AG09319 (cell line): ENCODE measurements around the gene SAFB.
"Not testable (repeated sequence)": the region's sequence is repeated elsewhere in the genome, so short reads cannot be mapped to it uniquely, and the experiment has no call there.

Experiments used
- DNase-seq: peaks from one replicate; pipeline ENCODE4 v3.0.0-alpha.2; 2010; ENCODE audit warnings: low read depth; ENCODE audit errors: extremely low read depth
- CTCF ChIP-seq: IDR thresholded peaks from 2 replicates; pipeline ENCODE4 v1.5.1; 2011; ENCODE audit warnings: low read depth, mild to moderate bottlenecking, inconsistent platforms, low read length, moderate library complexity

SAFB gene

GRCh38 chr19:5595129-5595528 is 27.8 kb upstream of the SAFB start:
- no peak for TF ChIP-seq CTCF
- no peak for DNase-seq

DNA sequence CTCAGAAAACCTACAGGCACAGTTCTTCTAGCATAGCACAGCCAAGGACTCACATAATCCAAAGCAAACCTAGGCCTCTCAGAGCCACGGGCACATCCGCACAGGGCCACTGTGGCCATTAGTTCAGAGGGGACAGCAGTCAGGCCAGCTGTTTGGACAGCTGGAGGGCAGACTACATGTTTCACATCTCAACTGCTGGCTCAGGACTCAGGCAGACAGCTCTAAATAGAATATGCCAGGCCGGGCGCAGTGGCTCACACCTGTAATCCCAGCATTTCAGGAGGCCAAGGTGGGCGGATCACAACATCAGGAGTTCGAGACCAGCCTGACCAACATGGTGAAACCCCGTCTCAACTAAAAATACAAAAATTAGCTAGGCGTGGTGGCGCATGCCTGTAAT is 27.1 kb upstream of the SAFB start:
- DNase-seq, result no peak
- no peak for TF ChIP-seq CTCF

GRCh38 chr19:5600797-5601196 is 22.1 kb upstream of the SAFB start:
- DNase-seq, result no peak
- no peak for TF ChIP-seq CTCF

DNA sequence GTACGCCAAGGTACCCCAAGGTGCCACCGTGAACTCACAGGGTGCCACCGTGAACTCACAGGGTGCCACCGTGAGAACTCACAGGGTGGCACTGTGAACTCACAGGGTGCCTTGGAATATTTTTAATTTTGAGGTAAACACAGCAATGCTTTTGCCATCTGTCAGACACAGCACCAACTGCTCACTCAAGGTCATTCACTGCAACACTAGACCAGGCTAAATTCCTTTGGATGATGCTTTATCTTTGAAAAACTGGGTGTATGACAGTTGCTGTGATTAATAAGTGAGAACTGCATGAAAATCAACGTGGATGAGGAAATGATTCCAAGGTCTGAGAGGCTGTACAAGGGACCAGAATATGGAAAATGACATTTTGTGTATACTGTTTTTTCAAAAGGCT is 19.3 kb upstream of the SAFB start:
- no peak for DNase-seq
- TF ChIP-seq CTCF, result no peak

DNA sequence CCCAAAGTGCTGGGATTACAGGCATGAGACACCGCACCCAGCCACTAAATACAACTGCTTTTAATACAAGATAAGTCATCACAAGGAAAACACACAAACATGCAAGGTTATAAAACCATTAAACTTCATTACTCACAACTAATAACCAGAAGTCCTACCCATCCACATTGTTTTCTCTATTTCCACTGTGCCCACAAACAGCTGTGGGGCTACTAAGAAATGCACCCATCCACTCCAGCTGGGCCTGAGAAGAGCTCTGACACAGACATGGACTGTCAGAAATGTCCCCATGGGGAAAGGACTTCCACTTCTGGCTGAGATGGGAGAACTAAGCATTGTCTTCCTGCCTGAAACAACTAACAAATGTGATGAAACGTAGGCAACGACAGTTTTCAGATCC is 17.5 kb upstream of the SAFB start:
- no peak for DNase-seq
- TF ChIP-seq CTCF, result no peak

DNA sequence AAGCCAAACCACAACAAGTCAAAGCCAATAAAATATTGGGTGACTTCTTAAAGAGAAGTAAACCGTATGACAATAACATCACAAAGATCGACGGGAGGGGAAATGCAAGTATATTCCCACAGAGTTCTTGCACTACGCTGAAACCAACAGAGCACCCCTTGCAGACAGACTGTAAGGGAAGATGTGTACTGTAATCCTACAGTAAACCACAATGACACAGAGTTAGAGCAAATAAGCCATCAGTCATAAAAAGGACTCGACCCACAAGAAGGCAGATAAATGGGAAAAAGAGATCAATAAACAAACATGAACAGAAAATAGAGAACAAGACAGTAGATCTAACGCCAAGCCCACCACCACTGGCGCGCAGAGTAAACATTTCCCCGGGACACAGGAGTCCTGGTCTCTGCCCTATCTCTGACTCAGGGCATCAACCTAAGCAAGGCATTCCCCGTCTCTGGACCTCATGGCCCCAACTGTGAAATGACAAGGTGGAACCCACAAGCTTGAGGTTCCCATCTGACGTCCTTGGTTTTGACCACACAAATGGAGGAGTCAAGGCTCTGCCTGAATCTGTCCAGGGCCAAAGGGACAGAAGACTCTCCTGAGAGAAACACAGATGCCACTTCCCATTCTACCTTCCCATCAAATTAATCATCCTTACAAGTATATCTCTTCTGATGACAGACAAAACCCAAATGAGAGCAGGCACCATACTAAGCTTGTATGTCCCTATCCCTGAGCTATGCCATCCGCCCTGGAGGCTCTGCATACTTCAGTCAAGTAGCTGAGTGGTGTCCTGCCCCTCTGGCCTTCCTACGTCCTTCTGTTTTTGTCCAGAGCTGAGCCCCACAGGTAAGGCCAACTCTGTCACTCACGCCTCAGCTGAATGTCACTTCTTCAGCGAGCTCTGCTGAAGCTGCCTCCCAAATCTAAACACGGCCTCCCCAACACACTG is 15.3 kb upstream of the SAFB start:
- TF ChIP-seq CTCF, result no peak
- no peak for DNase-seq

GRCh38 chr19:5608291-5608690 is 14.6 kb upstream of the SAFB start:
- no peak for TF ChIP-seq CTCF
- no peak for DNase-seq

DNA sequence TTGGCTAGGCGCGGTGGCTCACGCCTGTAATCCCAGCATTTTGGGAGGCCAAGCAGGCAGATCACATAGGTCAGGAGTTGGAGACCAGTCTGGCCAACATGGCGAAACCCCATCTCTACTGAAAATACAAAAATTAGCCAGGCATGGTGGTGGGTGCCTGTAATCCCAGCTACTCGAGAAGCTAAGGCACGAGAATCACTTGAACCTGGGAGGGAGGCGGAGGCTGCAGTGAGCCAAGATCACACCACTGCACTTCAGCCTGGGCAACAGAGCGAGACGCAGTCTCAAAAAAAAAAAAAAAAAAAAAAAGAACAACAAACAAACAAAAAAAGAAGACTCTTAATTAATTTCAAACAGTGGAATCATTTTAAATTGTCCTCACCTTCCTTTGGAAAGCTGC is 14.1 kb upstream of the SAFB start:
- not testable (repeated sequence) for DNase-seq
